ENCODE measurements around the gene PRM1.

GRCh38 chr16:11313493-11314308 lies 32.6 kb upstream of the PRM1 start:
- TF ChIP-seq EP300 (IDR thresholded peaks at IDR 0.05) (no peak), POLR2A (IDR thresholded peaks at IDR 0.05) (no peak)

Data from suprapubic skin (tissue), 2 donors.